ENCODE measurements around the gene SLC17A9.
A peak's percentile ranks its signal among the peaks of the same experiment; 100 is the strongest.

The SLC17A9 gene

GRCh38 chr20:62940875-62941274 is 11.6 kb upstream of the SLC17A9 start:
- DNase-seq: no peak

DNA sequence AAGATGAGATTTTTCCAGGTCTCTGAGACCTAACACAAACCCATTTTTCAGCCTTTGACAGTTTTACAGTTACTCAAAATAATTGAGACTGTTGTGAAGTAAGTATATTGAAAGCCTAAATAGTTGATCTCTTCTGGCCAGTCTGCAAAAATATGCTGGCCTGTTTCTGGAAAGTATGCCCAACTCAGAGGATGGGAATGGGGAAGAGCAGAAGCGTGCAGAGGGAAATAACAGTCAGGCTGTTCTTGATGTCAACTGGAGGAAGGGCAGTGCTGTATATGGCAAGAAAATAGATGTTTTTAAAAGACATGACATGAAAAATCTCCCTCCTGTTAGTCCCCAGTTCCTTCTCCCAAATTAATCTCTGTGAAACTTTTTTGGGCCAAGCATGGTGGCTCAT is 10.7 kb upstream of the SLC17A9 start:
- no peak for DNase-seq

- no peak for DNase-seq
Observed at GRCh38 chr20:62942456-62942855, 10.1 kb upstream of the SLC17A9 start.

GRCh38 chr20:62943396-62943795 is 9.1 kb upstream of the SLC17A9 start:
- DNase-seq: no peak

DNA sequence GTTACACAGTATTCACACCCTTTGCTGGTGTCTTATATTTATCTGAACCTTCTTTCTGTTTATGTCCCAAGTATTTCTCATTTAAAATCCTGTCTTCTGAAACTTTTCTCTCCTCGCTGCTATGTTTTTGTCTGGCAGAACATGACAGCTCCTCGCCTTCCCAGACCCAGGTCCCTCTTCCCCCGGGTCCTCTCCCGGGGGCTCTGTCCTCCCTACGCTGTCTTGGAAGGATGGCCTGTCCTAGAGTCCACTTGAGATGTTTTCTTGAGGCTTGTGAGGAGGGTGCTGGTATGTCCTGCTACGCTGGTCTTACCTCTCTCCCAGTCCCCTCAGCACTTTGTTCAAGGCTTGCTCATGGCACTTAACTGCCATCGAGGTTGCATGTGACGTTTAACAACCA is 8.3 kb upstream of the SLC17A9 start:
- no peak for DNase-seq

- no peak for DNase-seq
Observed at GRCh38 chr20:62944746-62945145, 7.8 kb upstream of the SLC17A9 start.

DNA sequence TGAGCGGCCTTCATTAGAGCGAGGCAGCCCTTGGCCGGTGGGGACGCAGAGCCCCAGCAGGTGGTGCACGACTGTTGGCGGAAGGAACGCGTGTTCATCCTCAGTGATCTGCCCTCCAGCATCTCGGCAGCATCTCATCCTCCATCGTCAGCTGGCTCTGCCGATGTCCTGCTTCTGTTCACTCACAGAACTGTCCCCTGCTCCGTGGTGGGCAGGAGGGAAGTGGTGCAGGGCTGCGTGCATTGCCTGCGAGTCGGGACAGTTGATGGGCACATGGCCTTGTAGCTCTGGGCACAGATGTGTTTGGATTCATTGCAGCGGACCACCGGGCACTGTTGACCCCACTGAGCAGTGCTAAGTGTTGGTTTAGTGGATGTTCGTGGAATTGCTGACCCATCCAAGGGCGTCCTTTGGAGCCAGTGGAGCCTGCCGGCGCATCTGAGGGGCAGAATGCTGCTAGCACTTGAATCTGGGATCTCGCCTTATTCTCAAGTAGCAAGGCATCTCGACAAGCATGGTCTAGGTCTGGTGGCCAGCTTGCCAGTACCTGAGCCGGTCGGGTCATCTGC is 6.7 kb upstream of the SLC17A9 start:
- no peak for DNase-seq

GRCh38 chr20:62946918-62947317 is 5.6 kb upstream of the SLC17A9 start:
- no peak for DNase-seq

DNA sequence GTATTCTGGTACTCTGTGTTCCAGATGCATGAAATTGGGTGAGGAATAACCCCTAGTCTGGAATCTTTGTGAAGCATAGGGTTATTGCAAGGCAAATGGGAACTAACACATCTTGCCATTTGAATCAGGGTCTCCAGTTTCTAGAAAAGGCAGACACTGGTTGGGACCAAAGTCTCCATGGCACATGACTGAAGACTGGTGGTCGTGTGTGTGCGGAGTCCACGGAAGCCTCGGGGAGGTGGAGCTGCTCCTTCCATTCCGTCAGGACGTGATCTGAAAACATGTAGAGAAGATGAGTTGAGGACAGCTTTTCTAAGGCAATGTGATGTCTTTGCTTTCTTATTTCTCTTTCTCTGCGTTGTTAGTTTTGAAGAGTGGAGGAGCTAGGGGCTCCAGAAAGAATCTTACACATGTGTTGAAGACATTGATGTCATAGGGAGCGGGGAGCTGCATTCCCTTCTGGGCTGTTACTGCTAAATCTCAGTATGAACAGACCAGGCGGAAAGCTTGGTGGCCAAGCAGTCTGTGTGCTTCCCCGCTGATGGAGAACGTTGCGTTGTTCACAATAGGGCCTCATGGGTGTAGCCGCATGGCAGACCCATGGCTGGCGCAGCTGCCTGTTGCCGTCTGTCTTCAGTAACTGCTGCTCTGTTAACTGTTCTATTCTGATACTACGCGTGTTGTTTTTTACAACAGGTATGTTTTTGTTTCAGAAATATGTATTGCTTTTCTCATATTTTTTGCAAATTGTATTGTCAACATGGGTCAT is 4.8 kb upstream of the SLC17A9 start:
- DNase-seq: no peak

DNA sequence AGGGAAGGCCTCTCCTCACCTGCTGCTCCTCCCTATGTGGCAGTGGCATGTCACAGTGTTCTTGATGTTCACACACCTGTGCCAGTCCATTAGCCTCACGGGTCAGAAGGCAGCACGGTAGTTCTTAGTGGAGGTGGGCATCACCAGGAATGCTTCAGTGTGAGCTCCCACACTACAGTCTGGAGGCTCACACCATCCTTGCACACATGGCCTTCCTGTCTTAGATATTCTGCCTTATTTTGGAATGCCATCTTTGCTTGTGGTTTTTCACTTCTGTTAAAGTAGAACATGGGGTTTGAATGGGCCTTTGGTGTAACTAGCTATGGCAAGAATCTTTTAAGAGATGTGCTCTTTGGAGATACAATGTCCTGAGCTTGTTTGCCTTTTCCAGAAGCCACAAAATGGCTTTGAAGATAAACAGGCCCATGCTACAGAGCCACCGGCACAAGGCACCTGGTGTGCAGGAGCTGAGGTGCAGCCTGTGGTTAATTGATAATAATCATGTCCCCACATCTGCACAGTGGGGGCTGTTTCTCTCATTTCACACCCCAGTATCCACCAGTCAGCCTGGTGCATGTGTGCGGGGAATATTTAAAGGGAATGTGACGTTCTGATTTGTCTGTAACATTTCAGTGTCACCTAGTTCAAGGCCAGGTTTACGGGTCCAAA is 3.2 kb upstream of the SLC17A9 start:
- no peak for DNase-seq

DNA sequence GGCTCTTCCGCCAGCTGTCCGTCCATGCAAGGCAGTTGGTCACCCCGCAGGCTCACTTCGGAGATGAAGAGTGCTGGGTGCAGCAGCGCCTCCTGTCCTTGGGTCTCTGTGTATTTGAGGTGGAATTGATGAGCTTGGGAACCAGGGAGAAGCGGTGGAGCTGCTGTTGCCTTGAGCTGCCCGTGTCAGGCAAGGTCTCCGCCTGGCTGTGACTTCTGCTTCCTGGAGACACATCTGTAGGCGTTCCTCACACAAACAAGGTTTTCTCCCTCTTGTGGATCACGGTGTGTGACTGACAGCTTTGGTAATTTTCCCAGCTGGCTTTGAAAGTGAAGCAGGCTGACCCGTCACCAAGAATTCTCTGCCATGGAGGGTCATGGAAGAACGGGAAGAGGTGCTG is 2.5 kb upstream of the SLC17A9 start:
- DNase-seq: no peak

DNA sequence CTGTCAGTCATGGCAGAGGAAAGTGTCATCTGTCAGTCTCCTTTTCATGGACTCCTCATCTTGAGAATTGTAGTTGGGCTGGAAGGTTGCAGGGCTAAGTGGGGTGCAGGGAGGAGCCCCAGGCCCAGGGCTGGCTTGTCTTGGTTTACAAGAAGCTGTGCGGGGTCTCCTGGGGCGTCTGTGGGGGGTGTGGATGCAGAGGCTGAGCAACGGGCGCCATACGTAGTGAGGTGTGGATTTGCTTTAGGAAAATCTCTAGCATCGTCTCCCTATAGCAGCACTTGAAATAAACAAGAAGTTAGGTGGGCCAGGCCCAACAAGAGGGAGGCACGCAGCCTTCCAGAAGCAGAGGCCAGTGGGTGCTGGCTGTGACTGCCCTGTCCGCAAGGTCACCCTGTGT is 1.8 kb upstream of the SLC17A9 start:
- DNase-seq: no peak

DNA sequence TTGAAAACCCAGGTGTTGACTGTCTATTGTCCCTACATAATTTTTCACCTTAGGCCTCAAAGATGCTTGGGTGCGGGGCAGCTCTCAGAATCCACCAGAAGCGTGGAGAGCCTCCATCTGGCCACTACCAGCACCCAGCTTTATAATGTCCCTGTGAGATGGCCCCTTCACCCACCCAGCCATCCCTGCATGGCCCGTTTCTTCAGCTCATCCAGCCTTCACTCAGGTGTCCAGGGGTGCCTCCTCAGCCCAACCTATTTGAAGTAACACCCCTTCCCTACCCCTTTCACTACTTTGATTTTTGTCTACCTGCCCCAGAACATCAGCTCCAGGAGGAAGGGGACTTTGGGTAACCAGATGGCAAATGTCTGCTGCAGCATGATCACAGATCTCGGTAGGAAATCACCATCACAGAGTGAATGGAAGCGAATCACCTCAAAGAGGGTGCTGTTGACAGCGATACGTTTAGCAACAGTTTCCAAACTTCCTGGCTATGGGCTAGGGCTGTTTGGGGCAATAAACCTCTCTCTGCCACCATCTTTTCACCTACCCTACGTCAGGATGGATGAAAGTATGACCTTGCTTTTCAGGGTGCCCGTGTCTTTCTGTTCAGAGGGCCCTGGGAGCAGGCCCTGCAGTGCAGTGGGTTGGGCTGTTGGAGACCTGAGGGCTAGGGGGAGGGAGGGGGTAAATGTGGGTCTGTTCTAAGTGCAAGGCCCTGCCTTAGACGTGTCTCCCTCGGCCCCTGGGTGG is 1.2 kb upstream of the SLC17A9 start:
- DNase-seq: no peak

DNA sequence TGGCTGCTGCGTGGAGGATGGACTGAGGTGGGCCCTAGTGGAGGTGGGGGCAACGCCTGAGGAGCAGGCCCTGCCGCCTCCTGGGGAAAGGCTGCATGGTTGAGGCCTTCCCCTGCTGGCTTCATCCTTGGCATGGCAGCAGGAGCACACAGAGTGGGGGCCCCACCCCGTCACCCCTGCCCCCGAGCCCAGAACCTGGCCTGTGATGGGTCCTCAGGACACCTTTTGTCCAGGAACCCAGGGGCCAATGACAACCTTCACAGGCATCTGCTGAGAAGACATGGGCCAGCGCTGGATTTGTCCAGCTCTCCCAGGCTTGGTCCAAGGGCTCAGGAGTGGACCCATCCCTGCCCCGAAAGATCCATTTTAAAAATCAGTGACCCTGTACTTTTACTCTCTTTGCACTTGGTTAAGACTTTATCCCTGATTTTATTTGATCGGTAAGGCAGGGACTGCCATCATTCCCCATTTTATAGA is 575 bp upstream of the SLC17A9 start:
- no peak for DNase-seq

- DNase-seq: no peak
Observed at GRCh38 chr20:62952968-62953838, 694 bp downstream of the SLC17A9 start.

DNA sequence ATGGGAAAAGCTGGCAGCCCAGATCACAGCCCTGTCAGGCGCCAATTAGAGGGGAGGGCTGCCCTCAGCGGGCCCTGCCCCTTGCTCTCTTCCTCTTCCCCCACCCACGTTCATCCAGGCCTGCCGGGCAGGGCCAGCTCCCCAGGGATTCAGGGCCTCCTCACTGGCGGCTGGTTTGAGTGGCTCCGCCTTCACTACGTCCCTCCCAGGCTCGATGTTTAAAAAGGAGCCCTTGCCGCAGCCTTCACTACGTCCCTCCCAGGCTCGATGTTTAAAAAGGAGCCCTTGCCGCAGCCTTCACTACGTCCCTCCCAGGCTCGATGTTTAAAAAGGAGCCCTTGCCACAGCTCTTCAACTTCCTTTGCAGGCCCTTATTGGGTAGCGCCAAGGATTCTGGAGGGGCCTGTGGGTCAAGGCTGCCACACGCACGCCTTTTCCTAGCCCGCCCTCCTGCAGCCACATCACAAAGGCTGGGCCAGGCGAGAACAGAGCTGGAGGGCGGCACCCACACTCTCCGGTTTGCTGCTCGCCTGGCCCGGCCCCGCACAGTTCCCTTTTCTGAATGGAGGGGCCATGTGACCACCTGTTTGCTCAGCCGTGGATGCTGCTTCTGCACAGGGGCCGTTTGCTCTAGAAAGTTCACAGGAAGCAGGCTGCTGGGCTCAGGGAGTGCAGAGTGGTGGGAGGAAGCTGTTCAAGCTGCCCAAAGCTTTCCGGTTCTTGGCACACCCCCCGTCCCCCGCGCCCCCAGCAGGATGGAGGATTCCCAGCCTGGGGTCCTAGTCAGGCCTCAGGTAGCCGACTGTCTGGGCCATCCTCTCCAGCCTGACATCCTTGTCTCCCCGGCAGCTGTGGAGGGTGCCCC is 1.6 kb downstream of the SLC17A9 start:
- DNase-seq: peak; percentile 77 to 85

- no peak for DNase-seq
Observed at GRCh38 chr20:62955519-62956386, 3.2 kb downstream of the SLC17A9 start.

- DNase-seq: no peak
Observed at GRCh38 chr20:62956387-62957135, 4.1 kb downstream of the SLC17A9 start.

Data from SHP77 (cell line).